AG04449 (cell line): ENCODE measurements around the gene TMEM163.
"Not testable (repeated sequence)": the region's sequence is repeated elsewhere in the genome, so short reads cannot be mapped to it uniquely, and the experiment has no call there.

Experiments
- CTCF ChIA-PET: fragments of 350-600 bp; formaldehyde crosslinking; extraction: SDS; loops from one replicate; lab custom pipeline; 2021; ENCODE audit warnings: antibody characterized with exemption; lab: Yijun Ruan, JAX
- POLR2A ChIA-PET: fragments of 400-600, 350-600 bp; formaldehyde crosslinking; extraction: SDS; loops from one replicate; lab custom pipeline; 2020; ENCODE audit warnings: antibody characterized with exemption, inconsistent platforms; lab: Yijun Ruan, JAX
- DNase-seq: peaks from one replicate; pipeline ENCODE4 v3.0.0-alpha.2; 2010; ENCODE audit warnings: low read depth, low spot score
- H3K4me3 ChIP-seq: 2 replicates; pipeline ENCODE4 v1.5.1; 2011; ENCODE audit warnings: low read depth, mild to moderate bottlenecking, control low read depth, low read length
- TF ChIP-seq, protein P1 (sequence below): IDR thresholded peaks from one replicate; pipeline ENCODE4 v1.5.1; 2011; ENCODE audit warnings: mild to moderate bottlenecking, moderate library complexity, low read length, control low read depth, inconsistent platforms; ENCODE audit not compliant: insufficient read depth; ENCODE audit errors: missing control alignments

Gene TMEM163

GRCh38 chr2:134599236-134599635, 119.6 kb downstream of the TMEM163 start:
- ChIA-PET POLR2A (no interaction called here), CTCF (no interaction called here)
- TF ChIP-seq, protein P1, sequence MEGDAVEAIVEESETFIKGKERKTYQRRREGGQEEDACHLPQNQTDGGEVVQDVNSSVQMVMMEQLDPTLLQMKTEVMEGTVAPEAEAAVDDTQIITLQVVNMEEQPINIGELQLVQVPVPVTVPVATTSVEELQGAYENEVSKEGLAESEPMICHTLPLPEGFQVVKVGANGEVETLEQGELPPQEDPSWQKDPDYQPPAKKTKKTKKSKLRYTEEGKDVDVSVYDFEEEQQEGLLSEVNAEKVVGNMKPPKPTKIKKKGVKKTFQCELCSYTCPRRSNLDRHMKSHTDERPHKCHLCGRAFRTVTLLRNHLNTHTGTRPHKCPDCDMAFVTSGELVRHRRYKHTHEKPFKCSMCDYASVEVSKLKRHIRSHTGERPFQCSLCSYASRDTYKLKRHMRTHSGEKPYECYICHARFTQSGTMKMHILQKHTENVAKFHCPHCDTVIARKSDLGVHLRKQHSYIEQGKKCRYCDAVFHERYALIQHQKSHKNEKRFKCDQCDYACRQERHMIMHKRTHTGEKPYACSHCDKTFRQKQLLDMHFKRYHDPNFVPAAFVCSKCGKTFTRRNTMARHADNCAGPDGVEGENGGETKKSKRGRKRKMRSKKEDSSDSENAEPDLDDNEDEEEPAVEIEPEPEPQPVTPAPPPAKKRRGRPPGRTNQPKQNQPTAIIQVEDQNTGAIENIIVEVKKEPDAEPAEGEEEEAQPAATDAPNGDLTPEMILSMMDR = no peak
- DNase-seq = no peak
- no peak overlapping the region for H3K4me3 ChIP-seq

- CTCF ChIA-PET = no interaction called here
- no peak overlapping the region for H3K4me3 ChIP-seq
- POLR2A ChIA-PET = no interaction called here
- DNase-seq = no peak
- TF ChIP-seq, protein P1 = no peak
Observed at GRCh38 chr2:134594399-134594798, 124.4 kb downstream of the TMEM163 start.

DNA sequence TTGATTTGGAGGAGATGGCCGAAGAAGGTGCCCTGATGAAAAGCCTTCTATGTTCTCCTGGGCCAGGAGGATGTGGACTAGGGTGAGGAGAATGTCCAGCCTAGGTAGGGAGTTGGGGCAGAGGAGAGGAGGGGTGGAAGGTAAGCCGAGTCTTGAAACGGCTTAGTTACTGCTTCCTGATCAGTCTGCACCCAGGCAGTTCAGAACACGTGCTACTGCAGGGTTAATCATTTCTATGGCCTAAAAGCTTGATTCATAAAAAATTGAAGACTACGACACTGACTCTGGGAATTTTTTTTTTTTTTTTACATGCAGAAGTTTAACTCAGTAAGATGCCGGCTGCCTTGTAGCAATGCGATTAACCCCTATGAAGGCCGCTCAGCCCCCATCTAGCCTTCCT, 125.3 kb downstream of the TMEM163 start:
- no peak for DNase-seq
- CTCF ChIA-PET = no interaction called here
- POLR2A ChIA-PET = no interaction called here
- no peak overlapping the region for H3K4me3 ChIP-seq
- TF ChIP-seq, protein P1 = no peak

DNA sequence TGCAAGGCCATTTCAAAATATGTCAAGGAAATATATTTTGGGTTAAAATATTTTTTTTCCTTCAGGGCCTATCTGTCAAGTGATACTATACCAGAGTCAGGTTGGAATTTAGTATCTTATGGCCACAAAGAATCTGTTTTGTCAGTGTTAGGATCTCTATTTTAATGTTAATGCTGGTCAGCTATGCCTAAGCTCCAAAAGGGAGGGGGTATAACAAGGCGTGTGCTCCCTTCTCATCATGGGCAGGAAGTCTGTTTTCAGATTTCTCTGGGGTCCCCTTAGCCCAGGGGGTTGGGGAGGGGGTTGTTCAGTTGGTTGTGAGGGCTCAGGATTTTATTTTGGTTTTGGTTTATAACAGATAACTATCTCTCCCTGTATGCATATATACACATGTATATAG, 126.4 kb downstream of the TMEM163 start:
- ChIA-PET POLR2A (no interaction called here), CTCF (no interaction called here)
- DNase-seq = no peak
- no peak overlapping the region for H3K4me3 ChIP-seq
- TF ChIP-seq, protein P1 = no peak

GRCh38 chr2:134591526-134591925, 127.3 kb downstream of the TMEM163 start:
- TF ChIP-seq, protein P1 = no peak
- no peak overlapping the region for H3K4me3 ChIP-seq
- CTCF ChIA-PET = no interaction called here
- POLR2A ChIA-PET = no interaction called here
- no peak for DNase-seq

DNA sequence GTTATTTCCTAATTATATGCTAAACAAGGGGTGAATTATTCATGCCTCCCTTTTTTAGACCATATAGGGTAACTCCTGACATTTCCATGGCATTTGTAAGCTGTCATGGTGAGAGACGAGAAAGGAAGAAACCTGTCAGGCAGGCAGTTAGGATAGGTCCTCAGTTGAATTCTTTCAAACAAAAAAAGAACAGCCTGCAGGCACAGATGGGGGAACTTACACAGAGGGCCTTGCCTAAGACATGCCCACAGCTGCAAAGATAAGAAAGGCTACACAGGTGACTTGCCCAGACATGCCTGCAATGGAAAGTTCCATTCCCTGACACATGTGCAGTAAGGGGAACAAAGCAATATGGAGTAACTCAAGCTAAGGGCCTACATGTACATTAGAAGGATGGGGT, 128.1 kb downstream of the TMEM163 start:
- ChIA-PET CTCF (no interaction called here), POLR2A (no interaction called here)
- no peak overlapping the region for H3K4me3 ChIP-seq
- TF ChIP-seq, protein P1 = no peak
- DNase-seq = no peak

DNA sequence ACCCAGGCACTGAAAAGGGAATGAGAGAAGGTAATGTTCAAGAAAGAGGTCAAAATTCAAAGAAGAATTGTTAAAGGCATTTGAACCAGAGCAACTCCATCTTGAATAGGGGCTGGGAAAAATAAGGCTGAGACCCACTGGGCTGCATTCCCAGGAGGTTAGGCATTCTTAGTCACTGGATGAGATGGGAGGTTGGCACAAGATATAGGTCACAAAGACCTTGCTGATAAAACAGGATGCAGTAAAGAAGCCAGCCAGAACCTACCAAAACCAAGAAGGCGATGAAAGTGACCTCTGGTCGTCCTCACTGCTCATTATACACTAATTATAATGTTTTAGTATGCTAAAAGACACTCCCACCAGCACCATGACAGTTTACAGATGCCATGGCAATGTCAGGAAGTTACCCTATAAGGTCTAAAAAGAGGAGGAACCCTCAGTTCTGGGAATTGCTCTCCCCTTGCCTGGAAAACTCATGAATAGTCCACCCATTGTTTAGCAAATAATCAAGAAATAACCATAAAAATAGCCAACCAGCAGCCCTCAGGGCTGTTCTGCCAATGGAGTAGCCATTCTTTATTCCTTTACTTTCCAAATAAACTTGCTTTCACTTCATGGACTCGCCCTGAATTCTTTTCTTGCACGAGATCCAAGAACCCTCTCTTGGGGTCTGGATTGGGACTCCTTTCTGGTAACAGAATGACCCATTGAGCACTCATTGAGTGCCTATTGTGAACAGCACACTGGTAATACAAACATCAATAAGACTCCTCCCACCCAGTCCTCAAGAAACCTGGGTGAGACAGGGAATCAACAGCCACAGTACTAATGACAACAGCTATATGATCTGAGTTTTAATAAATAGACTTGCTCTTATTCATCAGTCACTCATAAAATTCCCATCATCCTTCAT, 129.4 kb downstream of the TMEM163 start:
- POLR2A ChIA-PET, H3K4me3 ChIP-seq, DNase-seq, CTCF ChIA-PET: not testable (repeated sequence)
